K562 (cell line): Measurements from ENCODE around the gene TUBB4B. TPM values are rescaled to one million over a fixed set of nuclear protein-coding genes. Genes with fewer than 3 reads are reported as not detected.

Source experiments
- CBX3 ChIP-seq, 2 experiments: IDR thresholded peaks; 1 replicate in 1 of 2; 2 replicates in 1 of 2; pipeline ENCODE4 v1.6.1; 2012; ENCODE audit warnings: inconsistent platforms in 2 of 2, low read length in 2 of 2, borderline replicate concordance in 1 of 2, control low read depth in 1 of 2
- EGR1 ChIP-seq: fragments of 450-650 bp; conservative IDR thresholded peaks from 2 replicates; pipeline ENCODE4 v1.6.1; 2017; ENCODE audit warnings: mild to moderate bottlenecking
- LCOR ChIP-seq: sonication (generic); formaldehyde crosslinking; IDR thresholded peaks from 2 replicates; pipeline ENCODE4 v1.8.0; 2022; ENCODE audit warnings: mild to moderate bottlenecking, missing genetic modification reagents
- MBD2 ChIP-seq: sonication (generic); IDR thresholded peaks from 2 replicates; pipeline ENCODE4 v1.6.1; 2016; ENCODE audit warnings: low read depth, borderline replicate concordance
- MYC ChIP-seq, 2 experiments: fragments of 250-450 bp in 1 of 2; sonication (Bioruptor Pico) in 1 of 2; IDR thresholded peaks; 2 replicates each; pipeline versions ENCODE4 v1.5.1 to v1.6.1; 2012 to 2021; ENCODE audit warnings: low read depth in 2 of 2, borderline replicate concordance in 1 of 2, improper control_type of control experiment in 1 of 2, low read length in 1 of 2, mild to moderate bottlenecking in 1 of 2, moderate library complexity in 1 of 2
- PCBP1 ChIP-seq: fragments of 200-400 bp; formaldehyde crosslinking; IDR thresholded peaks from 2 replicates; pipeline ENCODE4 v1.6.1; 2018; ENCODE audit warnings: mild to moderate bottlenecking, low read depth, low read length; ENCODE audit not compliant: poor library complexity, severe bottlenecking
- POU5F1 ChIP-seq: fragments of 150-350 bp; IDR thresholded peaks from 2 replicates; pipeline ENCODE4 v1.6.1; 2014; ENCODE audit warnings: borderline replicate concordance, low read length, low read depth, mild to moderate bottlenecking; ENCODE audit not compliant: partially characterized antibody
- RB1 ChIP-seq: fragments of 450-650 bp; IDR thresholded peaks from 2 replicates; pipeline ENCODE4 v1.6.1; 2017; ENCODE audit warnings: low read depth, mild to moderate bottlenecking
- RBFOX2 ChIP-seq: fragments of 200-400 bp; formaldehyde crosslinking; IDR thresholded peaks from 2 replicates; pipeline ENCODE4 v1.6.1; 2017; ENCODE audit warnings: low read depth, mild to moderate bottlenecking, low read length, moderate library complexity
- REST ChIP-seq, 2 experiments: fragments of 450-650 bp; formaldehyde crosslinking in 1 of 2; IDR thresholded peaks; 2 replicates each; pipeline versions ENCODE4 v1.4.0 to v1.6.1; 2014 to 2020; ENCODE audit warnings: mild to moderate bottlenecking in 2 of 2, borderline replicate concordance in 1 of 2, low read depth in 1 of 2
- SRSF3 ChIP-seq: fragments of 200-400 bp; formaldehyde crosslinking; IDR thresholded peaks from 2 replicates; pipeline ENCODE4 v1.6.1; 2016; ENCODE audit warnings: mild to moderate bottlenecking, low read length, moderate library complexity; ENCODE audit not compliant: insufficient read depth
- TBL1XR1 ChIP-seq, 2 experiments: IDR thresholded peaks; 2 replicates each; pipeline ENCODE4 v1.6.1; 2012; ENCODE audit warnings: improper control_type of control experiment in 2 of 2, low read length in 2 of 2, mild to moderate bottlenecking in 1 of 2
- TEAD1 ChIP-seq, 2 experiments: fragments of 450-650 bp in 1 of 2; sonication (generic) in 1 of 2; formaldehyde crosslinking; IDR thresholded peaks; 2 replicates each; pipeline versions ENCODE4 v1.4.0 to v1.8.0; 2020 to 2022; ENCODE audit warnings: mild to moderate bottlenecking in 2 of 2, missing genetic modification reagents in 1 of 2
- U2AF1 ChIP-seq: fragments of 200-400 bp; formaldehyde crosslinking; optimal IDR thresholded peaks from 2 replicates; pipeline ENCODE3; 2017; ENCODE audit warnings: mild to moderate bottlenecking, low read depth, low read length, moderate library complexity
- USF1 ChIP-seq: sonication (generic); formaldehyde crosslinking; IDR thresholded peaks from 2 replicates; pipeline ENCODE4 v1.9.0; 2022; ENCODE audit warnings: mild to moderate bottlenecking, missing genetic modification reagents
- ZBTB17 ChIP-seq: fragments of 450-650 bp; formaldehyde crosslinking; IDR thresholded peaks from 2 replicates; pipeline ENCODE4 v1.4.0; 2020; ENCODE audit warnings: mild to moderate bottlenecking
- ZFP36 ChIP-seq: fragments of 150-350 bp; IDR thresholded peaks from 2 replicates; pipeline ENCODE4 v1.6.1; 2018; ENCODE audit warnings: low read length, low read depth; ENCODE audit not compliant: partially characterized antibody
- ZNF282 ChIP-seq: sonication (generic); formaldehyde crosslinking; IDR thresholded peaks from 2 replicates; pipeline ENCODE4 v1.8.1; 2023; ENCODE audit warnings: missing genetic modification reagents
- polyA plus RNA-seq, 8 experiments: library from polyadenylated mRNA; depleted of rRNA in 4 of 8; stranded (reverse) in 5 of 8; unstranded in 3 of 8; fragments of >200 nt; fragmentation: Nextera tagmentation in 2 of 8; fragmentation: Illumina TruSeq in 1 of 8; extraction: Ambion mirVana in 2 of 8; extraction: Trizol in 1 of 8; gene quantifications; 2 replicates each; pipeline versions ENCODE4 v1.2.1 to v1.2.3, GENCODE V29; 2011 to 2014; ENCODE audit warnings: inconsistent platforms in 1 of 8, missing spikeins in 1 of 8
- total RNA-seq, 7 experiments: library from RNA; depleted of rRNA in 6 of 7; stranded (reverse); fragments of >200 nt in 6 of 7; fragmentation: Illumina TruSeq in 2 of 7; extraction: Trizol in 2 of 7; gene quantifications; 2 replicates each; pipeline versions ENCODE4 v1.2.1 to v1.2.3, GENCODE V29; 2011 to 2021; ENCODE audit warnings: low replicate concordance in 1 of 7

The TUBB4B gene
- total and polyA plus RNA-seq, 9 of the 15 experiments (the other 6 are each of a cell fraction or from before 2014, with no cell fraction given), result 24.1 to 443 (median 268) TPM

- TF ChIP-seq REST (IDR thresholded peaks at IDR 0.05; ENCODE audit: borderline replicate concordance) (no peak), REST (CRISPR knock-in tag; IDR thresholded peaks at IDR 0.05; ENCODE audit: low read depth) (0 out of 2 replicates have a peak, but pooled peaks have one; percentile 54), U2AF1 (peak; percentile 72), RBFOX2 (peak; percentile 98), POU5F1 (no peak), TEAD1 (CRISPR knock-in tag; IDR thresholded peaks at IDR 0.05) (peak in 1 of 2 experiments; percentile 75; a peak in 1 of 4 replicates), PCBP1 (peak; percentile 49), RB1 (peak; percentile 94), ZBTB17 (CRISPR knock-in tag) (0 out of 2 replicates have a peak, but pooled peaks have one; percentile 57), LCOR (CRISPR knock-in tag) (peak; percentile 88), CBX3 (IDR thresholded peaks at IDR 0.05; ENCODE audit: borderline replicate concordance in 1 of 2, low read length in 2 of 2) (no peak), TBL1XR1 (IDR thresholded peaks at IDR 0.05; ENCODE audit: low read length in 2 of 2) (peak; percentile 22 to 75; a peak in 3 of 4 replicates), ZNF282 (CRISPR knock-in tag) (no peak), SRSF3 (peak; percentile 96; the same call in 1 of the 2 replicates), EGR1 (peak; percentile 94), USF1 (CRISPR knock-in tag) (peak; percentile 40; the same call in 1 of the 2 replicates), ZFP36 (peak; percentile 6), MYC (IDR thresholded peaks at IDR 0.05; ENCODE audit: low read depth, low read length) (peak; percentile 59), MYC (CRISPR knock-in tag; IDR thresholded peaks at IDR 0.05; ENCODE audit: borderline replicate concordance, low read depth) (no peak), MBD2 (peak; percentile 99)
Observed at GRCh38 chr9:137240841-137241489, at the start of gene TUBB4B (continued).
